ENCODE data around the gene UNC119B. TPM values are rescaled to one million over a fixed set of nuclear protein-coding genes. Genes with fewer than 3 reads are reported as not detected.

The UNC119B gene
- 24.3 and 26.6 TPM in 2 replicates for total RNA-seq

DNA sequence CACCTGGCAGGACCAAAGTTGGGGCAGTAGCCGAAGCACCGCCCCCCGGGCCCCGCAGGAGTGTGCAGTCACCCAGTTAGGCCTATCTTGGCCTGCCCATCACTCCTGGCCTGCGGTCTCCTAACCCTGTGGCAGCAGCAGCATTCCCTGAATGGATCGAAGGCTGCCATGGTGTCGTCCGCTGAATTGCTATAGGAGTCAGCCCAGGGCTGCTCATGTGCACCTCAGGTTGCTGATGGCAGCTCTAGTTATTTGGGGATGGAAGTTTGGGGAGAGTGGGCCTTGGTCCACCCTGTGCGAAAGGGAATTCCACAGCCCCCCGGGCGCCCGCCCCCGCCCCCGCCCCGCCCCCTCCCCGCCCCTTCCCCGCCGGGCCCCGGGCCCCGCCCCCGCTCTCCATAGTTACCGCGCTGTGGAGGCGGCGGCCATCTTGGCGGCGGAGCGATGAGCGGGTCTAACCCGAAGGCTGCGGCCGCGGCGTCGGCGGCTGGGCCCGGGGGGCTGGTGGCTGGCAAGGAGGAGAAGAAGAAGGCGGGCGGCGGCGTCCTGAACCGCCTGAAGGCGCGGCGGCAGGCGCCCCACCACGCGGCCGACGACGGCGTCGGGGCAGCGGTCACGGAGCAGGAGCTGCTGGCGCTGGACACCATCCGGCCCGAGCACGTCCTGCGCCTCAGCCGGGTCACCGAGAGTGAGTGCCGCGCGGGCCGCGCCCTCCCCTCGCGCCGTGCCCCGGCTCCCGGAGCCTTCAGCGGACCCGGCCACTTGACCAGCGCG, at the start of gene UNC119B:
Gene UNC119B (plus strand): TSS at position 428 of the 774 bp plus-strand sequence. CDS start 17 bp downstream, at position 445.

GRCh38 chr12:120686690-120687577, 23.3 kb upstream of the UNC119B start, which contains the start of gene MLEC:
Gene MLEC, plus strand, starts transcription at chr12:120687149. Its CDS starts 148 bp downstream, at chr12:120687297.

GRCh38 chr12:120725659-120726509, 15.6 kb downstream of the UNC119B start, which contains the start of gene ACADS:
Gene ACADS, plus strand, starts transcription at chr12:120725826. Its CDS starts 60 bp downstream, at chr12:120725886.

Other genes with a start within 250 kb of the UNC119B start
- gene SRSF9, start 240.7 kb upstream of the UNC119B start, total RNA-seq, result 185 and 240 TPM in 2 replicates
- gene DYNLL1, start 214.3 kb upstream of the UNC119B start, total RNA-seq, result 252 and 406 TPM in 2 replicates
- gene COQ5, start 181.3 kb upstream of the UNC119B start, total RNA-seq, result 30.6 and 47.5 TPM in 2 replicates
- 99.9 and 120 TPM in 2 replicates for gene RNF10, start 176.1 kb upstream of the UNC119B start, total RNA-seq
- 43.2 and 61.9 TPM in 2 replicates for gene POP5, start 129.1 kb upstream of the UNC119B start, total RNA-seq
- gene CABP1, start 69.8 kb upstream of the UNC119B start, total RNA-seq, result 0.16 and 0.17 TPM in 2 replicates
- 107 and 122 TPM in 2 replicates for gene MLEC, start 23.3 kb upstream of the UNC119B start, total RNA-seq
- gene ACADS, start 15.4 kb downstream of the UNC119B start, total RNA-seq, result 13.3 and 14.3 TPM in 2 replicates
- 2.8 and 4.1 TPM in 2 replicates for gene SPPL3, start 193.9 kb downstream of the UNC119B start, total RNA-seq

Data from bronchial smooth muscle cell (primary cell).